K562 (cell line): ENCODE data around the gene OPN5. TPM values are rescaled to one million over a fixed set of nuclear protein-coding genes. Genes with fewer than 3 reads are reported as not detected.

ENCODE experiments used
- ARID3A ChIP-seq: IDR thresholded peaks from 2 replicates; pipeline ENCODE4 v1.6.1; 2012; ENCODE audit warnings: low read depth, low read length, improper control_type of control experiment, borderline replicate concordance
- CTCF ChIP-seq, 3 experiments: IDR thresholded peaks in 2 of 3; conservative IDR thresholded peaks in 1 of 3; 2 replicates each; pipeline ENCODE4 v1.5.1; 2011 to 2012; ENCODE audit warnings: low read length in 3 of 3, mild to moderate bottlenecking in 3 of 3, control low read depth in 2 of 3, improper control_type of control experiment in 1 of 3, inconsistent platforms in 1 of 3, low read depth in 1 of 3, mixed read lengths in 1 of 3, moderate library complexity in 1 of 3; ENCODE audit not compliant: insufficient read depth in 2 of 3
- E2F3 ChIP-seq: fragments of 250-450 bp; sonication (Bioruptor Pico); IDR thresholded peaks from 2 replicates; pipeline ENCODE4 v1.4.0; 2020; ENCODE audit warnings: mild to moderate bottlenecking
- JUND ChIP-seq, 2 experiments: IDR thresholded peaks; 2 replicates in 1 of 2; 3 replicates in 1 of 2; pipeline ENCODE4 v1.6.1; 2011; ENCODE audit warnings: borderline replicate concordance in 2 of 2, low read depth in 2 of 2, low read length in 2 of 2, improper control_type of control experiment in 1 of 2, missing biosample characterization in 1 of 2, missing genetic modification characterization in 1 of 2, missing genetic modification reagents in 1 of 2
- MYBL2 ChIP-seq, 2 experiments: fragments of 450-650 bp in 1 of 2; sonication (generic) in 1 of 2; formaldehyde crosslinking in 1 of 2; IDR thresholded peaks; 2 replicates each; pipeline versions ENCODE4 v1.6.1 to v1.8.1; 2017 to 2022; ENCODE audit warnings: borderline replicate concordance in 1 of 2, inconsistent platforms in 1 of 2, low read depth in 1 of 2, mild to moderate bottlenecking in 1 of 2, missing genetic modification reagents in 1 of 2, moderate library complexity in 1 of 2
- SMC3 ChIP-seq: conservative IDR thresholded peaks from 2 replicates; pipeline ENCODE4 v1.6.1; 2011; ENCODE audit warnings: low read depth, low read length, improper control_type of control experiment; ENCODE audit not compliant: insufficient read depth
- STAG1 ChIP-seq: sonication (generic); formaldehyde crosslinking; IDR thresholded peaks from 2 replicates; pipeline ENCODE4 v1.5.0; 2020; ENCODE audit warnings: missing genetic modification reagents, borderline replicate concordance
- ZNF124 ChIP-seq: sonication (generic); formaldehyde crosslinking; IDR thresholded peaks from 2 replicates; pipeline ENCODE4 v1.8.1; 2022; ENCODE audit warnings: missing genetic modification reagents
- polyA plus RNA-seq, 8 experiments: library from polyadenylated mRNA; depleted of rRNA in 4 of 8; stranded (reverse) in 5 of 8; unstranded in 3 of 8; fragments of >200 nt; fragmentation: Nextera tagmentation in 2 of 8; fragmentation: Illumina TruSeq in 1 of 8; extraction: Ambion mirVana in 2 of 8; extraction: Trizol in 1 of 8; gene quantifications; 2 replicates each; pipeline versions ENCODE4 v1.2.1 to v1.2.3, GENCODE V29; 2011 to 2014; ENCODE audit warnings: inconsistent platforms in 1 of 8, missing spikeins in 1 of 8
- total RNA-seq, 7 experiments: library from RNA; depleted of rRNA in 6 of 7; stranded (reverse); fragments of >200 nt in 6 of 7; fragmentation: Illumina TruSeq in 2 of 7; extraction: Trizol in 2 of 7; gene quantifications; 2 replicates each; pipeline versions ENCODE4 v1.2.1 to v1.2.3, GENCODE V29; 2011 to 2021; ENCODE audit warnings: low replicate concordance in 1 of 7
- TF ChIP-seq, protein P1 (sequence below): fragments of 450-650 bp; formaldehyde crosslinking; IDR thresholded peaks from 2 replicates; pipeline ENCODE4 v1.4.0; 2020; ENCODE audit warnings: mild to moderate bottlenecking, mixed read lengths

OPN5 gene
- total and polyA plus RNA-seq, 9 of the 15 experiments (the other 6 are each of a cell fraction or from before 2014, with no cell fraction given) = not detected

DNA sequence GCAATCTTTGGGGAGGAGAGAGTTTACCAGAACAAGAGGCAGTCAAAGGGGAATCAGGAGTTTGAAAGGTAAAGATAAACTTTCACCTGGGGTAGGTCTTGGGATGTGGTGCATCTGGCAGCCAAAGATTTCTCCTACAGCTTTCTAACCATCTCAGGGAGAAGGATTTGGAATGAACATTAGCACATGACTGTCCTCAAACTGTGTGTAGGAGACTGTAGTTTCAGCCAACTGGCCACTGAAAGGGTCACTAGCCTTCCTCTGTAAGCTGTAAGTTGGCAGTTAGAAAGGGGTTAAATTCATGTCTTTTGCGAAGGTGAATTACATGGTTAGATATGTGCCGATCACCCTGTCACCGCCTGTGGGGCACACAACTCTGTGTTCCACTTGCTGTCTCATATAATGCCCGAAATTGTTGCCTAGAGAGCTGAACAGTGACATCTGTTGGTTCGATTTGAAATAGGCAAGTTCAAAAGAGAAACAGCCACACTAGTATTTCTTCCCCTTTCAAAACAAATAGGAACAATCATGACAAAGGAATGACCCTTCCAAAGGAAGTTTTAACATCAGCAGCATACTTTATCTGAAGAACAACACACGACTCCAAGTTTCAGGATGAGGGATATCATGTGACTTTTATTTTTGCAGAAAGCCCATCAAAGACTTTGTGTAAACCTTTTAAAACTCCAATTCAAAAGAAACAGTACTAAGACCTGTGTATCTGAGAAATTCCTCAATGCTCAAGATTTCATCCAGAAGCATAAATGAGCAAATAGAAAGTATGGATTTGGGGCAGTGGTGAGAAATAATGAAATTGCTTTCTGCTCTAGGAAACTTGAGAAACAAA lies 1.1 kb upstream of the OPN5 start (continued):
- TF ChIP-seq, protein P1, sequence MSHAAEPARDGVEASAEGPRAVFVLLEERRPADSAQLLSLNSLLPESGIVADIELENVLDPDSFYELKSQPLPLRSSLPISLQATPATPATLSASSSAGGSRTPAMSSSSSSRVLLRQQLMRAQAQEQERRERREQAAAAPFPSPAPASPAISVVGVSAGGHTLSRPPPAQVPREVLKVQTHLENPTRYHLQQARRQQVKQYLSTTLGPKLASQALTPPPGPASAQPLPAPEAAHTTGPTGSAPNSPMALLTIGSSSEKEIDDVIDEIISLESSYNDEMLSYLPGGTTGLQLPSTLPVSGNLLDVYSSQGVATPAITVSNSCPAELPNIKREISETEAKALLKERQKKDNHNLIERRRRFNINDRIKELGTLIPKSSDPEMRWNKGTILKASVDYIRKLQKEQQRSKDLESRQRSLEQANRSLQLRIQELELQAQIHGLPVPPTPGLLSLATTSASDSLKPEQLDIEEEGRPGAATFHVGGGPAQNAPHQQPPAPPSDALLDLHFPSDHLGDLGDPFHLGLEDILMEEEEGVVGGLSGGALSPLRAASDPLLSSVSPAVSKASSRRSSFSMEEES (CRISPR knock-in tag) = peak; percentile 75
- peak; percentile 65 to 79 (median 73) for TF ChIP-seq CTCF (IDR thresholded peaks at IDR 0.05 in 2 of 3, conservative IDR thresholded peaks at IDR 0.05 in 1 of 3; ENCODE audit: insufficient read depth in 2 of 3, low read depth in 1 of 3, low read length in 3 of 3)
- TF ChIP-seq E2F3 = no peak
- TF ChIP-seq JUND (IDR thresholded peaks at IDR 0.05; ENCODE audit: borderline replicate concordance, low read depth, low read length) = peak; percentile 30; the same call in 1 of the 2 replicates
- no peak for TF ChIP-seq JUND (tag; IDR thresholded peaks at IDR 0.05; ENCODE audit: borderline replicate concordance, low read depth, low read length)
- TF ChIP-seq ARID3A = peak; percentile 49; the same call in 1 of the 2 replicates
- peak; percentile 53 for TF ChIP-seq SMC3
- no peak for TF ChIP-seq MYBL2 (IDR thresholded peaks at IDR 0.05; ENCODE audit: low read depth)
- TF ChIP-seq MYBL2 (CRISPR knock-in tag; IDR thresholded peaks at IDR 0.05; ENCODE audit: borderline replicate concordance) = no peak
- peak; percentile 22; the same call in 1 of the 2 replicates for TF ChIP-seq STAG1 (CRISPR knock-in tag)
- no peak for TF ChIP-seq ZNF124 (CRISPR knock-in tag)
